ENCODE measurements around the gene RNU2-63P.

GRCh38 chr2:88059979-88060906, 43.9 kb upstream of the RNU2-63P start:
- TF ChIP-seq CTCF (IDR thresholded peaks at IDR 0.05), result peak; percentile 51 to 67 (median 53)
- no peak for TF ChIP-seq POLR2A (IDR thresholded peaks at IDR 0.05)
